ENCODE results near the gene RRAD. TPM values are rescaled to one million over a fixed set of nuclear protein-coding genes. Genes with fewer than 3 reads are reported as not detected.
A peak's percentile ranks its signal among the peaks of the same experiment; 100 is the strongest.
"Not testable (repeated sequence)": the region's sequence is repeated elsewhere in the genome, so short reads cannot be mapped to it uniquely, and the experiment has no call there.

Gene RRAD
- total RNA-seq, 1 experiment from 2014 or later = not detected

GRCh38 chr16:66961914-66962313 lies 36.6 kb upstream of the RRAD start:
- peak; percentile 69 for DNase-seq
- no peaks in the 10 kb centered on the region for H3K9me2 ChIP-seq (replicated peaks; ENCODE audit: insufficient read depth, low read length)
- peak overlapping the region; percentile 69 for H3K27ac ChIP-seq (ENCODE audit: low read length)

GRCh38 chr16:66961065-66961744 lies 35.9 kb upstream of the RRAD start, which contains the start of gene CES3:
TSS of gene CES3 (plus strand) at chr16:66961266. CDS start at chr16:66961308, 42 bp downstream.
- no peaks in the 10 kb centered on the region for H3K36me3 ChIP-seq (ENCODE audit: insufficient read depth, low read length)
- no peaks in the 10 kb centered on the region for H3K9me3 ChIP-seq (ENCODE audit: low read length)
- peak within 1 kb of the TSS; percentile 83 for H3K9ac ChIP-seq (ENCODE audit: low read length)
- DNase-seq = peak; percentile 94
- no peaks in the 10 kb centered on the region for H3K27me3 ChIP-seq (ENCODE audit: low read length)
- peak within 1 kb of the TSS; percentile 89 for H3K4me3 ChIP-seq (ENCODE audit: low read length)
- no peaks in the 10 kb centered on the region for H4K20me1 ChIP-seq (ENCODE audit: insufficient read depth, low read depth, low read length)
- peak within 1 kb of the TSS; percentile 84 for H3K4me2 ChIP-seq (ENCODE audit: low read depth, low read length, poor library complexity, severe bottlenecking)
- peak within 1 kb of the TSS; percentile 92; the same call in 1 of the 2 replicates for H2AFZ ChIP-seq (ENCODE audit: low read length)
- no peaks in the 10 kb centered on the region for H3K9me2 ChIP-seq (replicated peaks; ENCODE audit: insufficient read depth, low read length)
- H3K4me1 ChIP-seq (ENCODE audit: low read length) = peaks cover 9% of the 10 kb centered on the region
- H3K27ac ChIP-seq (ENCODE audit: low read length) = peak within 1 kb of the TSS; percentile 69
- peaks cover 9% of the 10 kb centered on the region; the same call in 1 of the 2 replicates for H3K79me2 ChIP-seq (ENCODE audit: low read length)

More at GRCh38 chr16:66961914-66962313, 36.6 kb upstream of the RRAD start:
- Histone ChIP-seq H3K4me2 (ENCODE audit: low read depth, low read length, poor library complexity, severe bottlenecking) (peak overlapping the region; percentile 84), H3K36me3 (ENCODE audit: insufficient read depth, low read length) (no peaks in the 10 kb centered on the region), H3K27me3 (ENCODE audit: low read length) (no peaks in the 10 kb centered on the region), H3K4me1 (ENCODE audit: low read length) (peaks cover 9% of the 10 kb centered on the region), H3K4me3 (ENCODE audit: low read length) (peak overlapping the region; percentile 89), H2AFZ (ENCODE audit: low read length) (peak overlapping the region; percentile 84; the same call in 1 of the 2 replicates), H3K9ac (ENCODE audit: low read length) (peak overlapping the region; percentile 83), H3K79me2 (ENCODE audit: low read length) (peaks cover 9% of the 10 kb centered on the region; the same call in 1 of the 2 replicates), H3K9me3 (ENCODE audit: low read length) (no peaks in the 10 kb centered on the region), H4K20me1 (ENCODE audit: insufficient read depth, low read depth, low read length) (no peaks in the 10 kb centered on the region)

- H3K79me2 ChIP-seq (ENCODE audit: low read length) = peaks cover 9% of the 10 kb centered on the region; the same call in 1 of the 2 replicates
- H3K9me3 ChIP-seq (ENCODE audit: low read length) = no peaks in the 10 kb centered on the region
- no peak overlapping the region for H3K9ac ChIP-seq (ENCODE audit: low read length)
- DNase-seq = no peak
- H4K20me1 ChIP-seq (ENCODE audit: insufficient read depth, low read depth, low read length) = no peaks in the 10 kb centered on the region
- H3K27me3 ChIP-seq (ENCODE audit: low read length) = no peaks in the 10 kb centered on the region
- H3K36me3 ChIP-seq (ENCODE audit: insufficient read depth, low read length) = no peaks in the 10 kb centered on the region
- H3K4me3 ChIP-seq (ENCODE audit: low read length) = no peak overlapping the region
- no peak overlapping the region for H3K4me2 ChIP-seq (ENCODE audit: low read depth, low read length, poor library complexity, severe bottlenecking)
- no peak overlapping the region for H3K27ac ChIP-seq (ENCODE audit: low read length)
- no peaks in the 10 kb centered on the region for H3K9me2 ChIP-seq (replicated peaks; ENCODE audit: insufficient read depth, low read length)
- H3K4me1 ChIP-seq (ENCODE audit: low read length) = peaks cover 9% of the 10 kb centered on the region
- no peak overlapping the region for H2AFZ ChIP-seq (ENCODE audit: low read length)
These were observed 34.9 kb upstream of the RRAD start for GRCh38 chr16:66960270-66960669.

- no peak overlapping the region for H3K4me3 ChIP-seq (ENCODE audit: low read length)
- H3K27me3 ChIP-seq (ENCODE audit: low read length) = no peaks in the 10 kb centered on the region
- no peaks in the 10 kb centered on the region for H3K36me3 ChIP-seq (ENCODE audit: insufficient read depth, low read length)
- no peak overlapping the region for H3K27ac ChIP-seq (ENCODE audit: low read length)
- H2AFZ ChIP-seq (ENCODE audit: low read length) = no peak overlapping the region
- no peaks in the 10 kb centered on the region for H3K9me3 ChIP-seq (ENCODE audit: low read length)
- no peak overlapping the region for H3K9ac ChIP-seq (ENCODE audit: low read length)
- DNase-seq = no peak
- no peaks in the 10 kb centered on the region for H3K9me2 ChIP-seq (replicated peaks; ENCODE audit: insufficient read depth, low read length)
- peaks cover 9% of the 10 kb centered on the region; the same call in 1 of the 2 replicates for H3K79me2 ChIP-seq (ENCODE audit: low read length)
- H3K4me1 ChIP-seq (ENCODE audit: low read length) = peaks cover 9% of the 10 kb centered on the region
- H3K4me2 ChIP-seq (ENCODE audit: low read depth, low read length, poor library complexity, severe bottlenecking) = no peak overlapping the region
- H4K20me1 ChIP-seq (ENCODE audit: insufficient read depth, low read depth, low read length) = no peaks in the 10 kb centered on the region
These were observed 34.4 kb upstream of the RRAD start for GRCh38 chr16:66959704-66960161.

GRCh38 chr16:66958857-66959703 lies 33.7 kb upstream of the RRAD start:
- Histone ChIP-seq H3K9me2 (replicated peaks; ENCODE audit: insufficient read depth, low read length) (no peaks in the 10 kb centered on the region), H3K27ac (ENCODE audit: low read length) (no peak overlapping the region), H3K9ac (ENCODE audit: low read length) (no peak overlapping the region), H3K4me3 (ENCODE audit: low read length) (no peak overlapping the region), H3K4me2 (ENCODE audit: low read depth, low read length, poor library complexity, severe bottlenecking) (no peak overlapping the region), H2AFZ (ENCODE audit: low read length) (no peak overlapping the region), H4K20me1 (ENCODE audit: insufficient read depth, low read depth, low read length) (no peaks in the 10 kb centered on the region), H3K36me3 (ENCODE audit: insufficient read depth, low read length) (no peaks in the 10 kb centered on the region), H3K9me3 (ENCODE audit: low read length) (no peaks in the 10 kb centered on the region), H3K79me2 (ENCODE audit: low read length) (peaks cover 9% of the 10 kb centered on the region; the same call in 1 of the 2 replicates), H3K27me3 (ENCODE audit: low read length) (no peaks in the 10 kb centered on the region), H3K4me1 (ENCODE audit: low read length) (peaks cover 9% of the 10 kb centered on the region)
- DNase-seq = no peak

- not testable (repeated sequence) for H3K36me3 ChIP-seq (ENCODE audit: insufficient read depth, low read length); H3K27me3 ChIP-seq (ENCODE audit: low read length); H3K9me3 ChIP-seq (ENCODE audit: low read length); DNase-seq; H3K4me3 ChIP-seq (ENCODE audit: low read length); H4K20me1 ChIP-seq (ENCODE audit: insufficient read depth, low read depth, low read length); H3K9me2 ChIP-seq (replicated peaks; ENCODE audit: insufficient read depth, low read length); H3K79me2 ChIP-seq (ENCODE audit: low read length); H3K9ac ChIP-seq (ENCODE audit: low read length); H3K27ac ChIP-seq (ENCODE audit: low read length); H2AFZ ChIP-seq (ENCODE audit: low read length); H3K4me2 ChIP-seq (ENCODE audit: low read depth, low read length, poor library complexity, severe bottlenecking); H3K4me1 ChIP-seq (ENCODE audit: low read length)
These were observed 30.8 kb upstream of the RRAD start for GRCh38 chr16:66956154-66956457.

GRCh38 chr16:66955363-66956153 lies 30.2 kb upstream of the RRAD start:
- H3K9me3 ChIP-seq (ENCODE audit: low read length); H3K9me2 ChIP-seq (replicated peaks; ENCODE audit: insufficient read depth, low read length); H3K27ac ChIP-seq (ENCODE audit: low read length); H2AFZ ChIP-seq (ENCODE audit: low read length); DNase-seq; H3K79me2 ChIP-seq (ENCODE audit: low read length); H3K27me3 ChIP-seq (ENCODE audit: low read length); H4K20me1 ChIP-seq (ENCODE audit: insufficient read depth, low read depth, low read length); H3K4me2 ChIP-seq (ENCODE audit: low read depth, low read length, poor library complexity, severe bottlenecking); H3K36me3 ChIP-seq (ENCODE audit: insufficient read depth, low read length); H3K9ac ChIP-seq (ENCODE audit: low read length); H3K4me3 ChIP-seq (ENCODE audit: low read length); H3K4me1 ChIP-seq (ENCODE audit: low read length): not testable (repeated sequence)

Data from Karpas-422 (cell line).